ENCODE measurements around the gene C12orf76.

The C12orf76 gene

GRCh38 chr12:109994401-109995175, 53.7 kb downstream of the C12orf76 start:
- DNase-seq: no peak

GRCh38 chr12:109993091-109993490, 55.2 kb downstream of the C12orf76 start:
- no peak for DNase-seq

GRCh38 chr12:109991586-109991985, 56.7 kb downstream of the C12orf76 start:
- no peak for DNase-seq

All from effector CD8-positive, alpha-beta T cell (primary cell).